ENCODE data around the gene CLNK. TPM values are rescaled to one million over a fixed set of nuclear protein-coding genes. Genes with fewer than 3 reads are reported as not detected.

CLNK gene
- total RNA-seq, 1 experiment from 2014 or later, result not detected

GRCh38 chr4:10552591-10553280 lies 131.8 kb downstream of the CLNK start:
- Histone ChIP-seq H2BK20ac (ENCODE audit: low read depth, low read length, poor library complexity, severe bottlenecking) (no peak overlapping the region), H3T11ph (ENCODE audit: low read length) (no peak overlapping the region), H2BK5ac (ENCODE audit: insufficient read length, low read length) (no peak overlapping the region), H2BK120ac (ENCODE audit: low read depth, low read length, poor library complexity, severe bottlenecking) (no peak overlapping the region), H4K91ac (ENCODE audit: insufficient read length, low read depth, low read length) (no peak overlapping the region), H3K79me2 (ENCODE audit: insufficient read depth, low read length) (no peaks in the 10 kb centered on the region), H2AFZ (ENCODE audit: low read length) (no peak overlapping the region), H3K4ac (ENCODE audit: low read depth, low read length) (no peak overlapping the region), H3K14ac (ENCODE audit: insufficient read depth, low read length) (no peak overlapping the region), H3K56ac (ENCODE audit: insufficient read length, low read depth, low read length) (no peak overlapping the region), H3K23ac (ENCODE audit: insufficient read length, low read depth, low read length) (no peak overlapping the region), H3K9me3 (ENCODE audit: control insufficient read depth, low read depth, low read length) (no peaks in the 10 kb centered on the region), H2AK5ac (ENCODE audit: insufficient read length, low read length) (no peak overlapping the region), H3K27me3 (ENCODE audit: insufficient read depth, low read length) (no peaks in the 10 kb centered on the region), H3K23me2 (ENCODE audit: insufficient read length, low read depth, low read length, poor library complexity, severe bottlenecking) (no peaks in the 10 kb centered on the region), H3K9ac (ENCODE audit: extremely low read depth, insufficient read length, low read length) (no peak overlapping the region), H4K20me1 (ENCODE audit: control insufficient read depth, insufficient read depth, insufficient read length) (no peaks in the 10 kb centered on the region), H3K4me1 (ENCODE audit: insufficient read depth, low read length) (no peaks in the 10 kb centered on the region; the same call in 1 of the 2 replicates), H2BK12ac (ENCODE audit: insufficient read length, low read depth, low read length) (no peak overlapping the region), H3K79me1 (ENCODE audit: insufficient read depth, low read depth, low read length, poor library complexity, severe bottlenecking) (no peaks in the 10 kb centered on the region), H2BK15ac (ENCODE audit: low read depth, low read length) (no peak overlapping the region), H3K18ac (ENCODE audit: insufficient read length, low read depth, low read length) (no peak overlapping the region), H3K27ac (ENCODE audit: insufficient read length, low read depth, low read length) (no peak overlapping the region), H3K4me2 (ENCODE audit: insufficient read depth, insufficient read length, low read length) (no peak overlapping the region), H4K8ac (replicated peaks; ENCODE audit: insufficient read length, low read depth, low read length) (no peak overlapping the region), H4K5ac (ENCODE audit: insufficient read length, low read depth, low read length) (no peak overlapping the region)
- Mint-ChIP-seq H3K27ac (no peak overlapping the region), H3K36me3 (ENCODE audit: insufficient read depth in 1 of 3, low read depth in 3 of 3) (no peaks in the 10 kb centered on the region), H3K27me3 (ENCODE audit: low read depth) (peaks cover 7% of the 10 kb centered on the region), H3K4me3 (no peak overlapping the region), H3K4me1 (peaks cover 3 to 13% of the 10 kb centered on the region in 2 experiments; a peak in 2 of 4 replicates), H3K9me3 (no peaks in the 10 kb centered on the region)
- DNase-seq, result no peak
- TF ChIP-seq, protein P1, sequence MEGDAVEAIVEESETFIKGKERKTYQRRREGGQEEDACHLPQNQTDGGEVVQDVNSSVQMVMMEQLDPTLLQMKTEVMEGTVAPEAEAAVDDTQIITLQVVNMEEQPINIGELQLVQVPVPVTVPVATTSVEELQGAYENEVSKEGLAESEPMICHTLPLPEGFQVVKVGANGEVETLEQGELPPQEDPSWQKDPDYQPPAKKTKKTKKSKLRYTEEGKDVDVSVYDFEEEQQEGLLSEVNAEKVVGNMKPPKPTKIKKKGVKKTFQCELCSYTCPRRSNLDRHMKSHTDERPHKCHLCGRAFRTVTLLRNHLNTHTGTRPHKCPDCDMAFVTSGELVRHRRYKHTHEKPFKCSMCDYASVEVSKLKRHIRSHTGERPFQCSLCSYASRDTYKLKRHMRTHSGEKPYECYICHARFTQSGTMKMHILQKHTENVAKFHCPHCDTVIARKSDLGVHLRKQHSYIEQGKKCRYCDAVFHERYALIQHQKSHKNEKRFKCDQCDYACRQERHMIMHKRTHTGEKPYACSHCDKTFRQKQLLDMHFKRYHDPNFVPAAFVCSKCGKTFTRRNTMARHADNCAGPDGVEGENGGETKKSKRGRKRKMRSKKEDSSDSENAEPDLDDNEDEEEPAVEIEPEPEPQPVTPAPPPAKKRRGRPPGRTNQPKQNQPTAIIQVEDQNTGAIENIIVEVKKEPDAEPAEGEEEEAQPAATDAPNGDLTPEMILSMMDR (conservative IDR thresholded peaks at IDR 0.05), result no peak
- no CpG with 5 or more reads among the region's 13 CpGs for WGBS (ENCODE audit: extremely low coverage, insufficient read length, low lambda C conversion rate)

Data from H9 (cell line).